Activated CD4-positive, alpha-beta T cell treated with anti-CD3 and anti-CD28 coated beads, Interleukin-10, Interleukin-2, amounts not matched to agents 100 ng/mL and 50 ng/mL, durations not matched to agents 16 hours and 8 hours (primary cell): ENCODE data around the gene SPEM1.

ENCODE experiments used
- DNase-seq: peaks from one replicate; pipeline ENCODE4 v3.0.0-alpha.2; 2020

Gene SPEM1

GRCh38 chr17:7403043-7403726, 16.9 kb upstream of the SPEM1 start:
- DNase-seq: peak; percentile 12

GRCh38 chr17:7403727-7403976, 16.5 kb upstream of the SPEM1 start:
- DNase-seq: no peak

GRCh38 chr17:7403977-7404736, 16.0 kb upstream of the SPEM1 start, which contains the start of gene TMEM256:
Gene TMEM256, minus strand, starts transcription at chr17:7404097. Its CDS starts 13 bp downstream, at chr17:7404084.
- peak; percentile 98 for DNase-seq

GRCh38 chr17:7404737-7405349, 15.3 kb upstream of the SPEM1 start:
- no peak for DNase-seq

- DNase-seq: no peak
These were observed 14.5 kb upstream of the SPEM1 start for GRCh38 chr17:7405350-7406234.

GRCh38 chr17:7406235-7406825, 13.8 kb upstream of the SPEM1 start:
- DNase-seq: no peak

GRCh38 chr17:7407082-7407481, 13.0 kb upstream of the SPEM1 start:
- DNase-seq: no peak

GRCh38 chr17:7407485-7408251, 12.5 kb upstream of the SPEM1 start, which contains the start of gene NLGN2:
Gene NLGN2, plus strand, starts transcription at chr17:7407845. Its CDS starts 411 bp downstream, at chr17:7408256.
- DNase-seq: no peak

- DNase-seq: no peak
These were observed 11.8 kb upstream of the SPEM1 start for GRCh38 chr17:7408252-7408727.

- DNase-seq: no peak
These were observed 11.3 kb upstream of the SPEM1 start for GRCh38 chr17:7408863-7409262.

- no peak for DNase-seq
These were observed 10.4 kb upstream of the SPEM1 start for GRCh38 chr17:7409716-7410115.

- no peak for DNase-seq
These were observed 9.3 kb upstream of the SPEM1 start for GRCh38 chr17:7410634-7411426.

- no peak for DNase-seq
These were observed 8.7 kb upstream of the SPEM1 start for GRCh38 chr17:7411427-7411750.

GRCh38 chr17:7413346-7413985, 6.7 kb upstream of the SPEM1 start:
- DNase-seq: no peak

- DNase-seq: no peak
These were observed 5.3 kb upstream of the SPEM1 start for GRCh38 chr17:7414837-7415236.

GRCh38 chr17:7415784-7416183, 4.3 kb upstream of the SPEM1 start:
- DNase-seq: no peak

- DNase-seq: no peak
These were observed 3.8 kb upstream of the SPEM1 start for GRCh38 chr17:7416323-7416722.

- no peak for DNase-seq
These were observed 3.0 kb upstream of the SPEM1 start for GRCh38 chr17:7417056-7417655.

- no peak for DNase-seq
These were observed 1.5 kb upstream of the SPEM1 start for GRCh38 chr17:7418472-7419152.

- DNase-seq: no peak
These were observed 1.1 kb downstream of the SPEM1 start for GRCh38 chr17:7421186-7421585.
